ENCODE results near the gene HLA-DQA2.

- TF ChIP-seq POLR2AphosphoS5 (IDR thresholded peaks at IDR 0.05; ENCODE audit: low read depth, low read length) (no peak), SIN3A (IDR thresholded peaks at IDR 0.05; ENCODE audit: borderline replicate concordance, insufficient read depth, low read length) (no peak), REST (IDR thresholded peaks at IDR 0.05; ENCODE audit: insufficient read depth in 1 of 2, low read depth in 2 of 2, low read length in 2 of 2) (no peak)
Measured at GRCh38 chr6:32697031-32697430, 44.2 kb upstream of the HLA-DQA2 start.
